ENCODE data around the gene JPT2. TPM values are rescaled to one million over a fixed set of nuclear protein-coding genes. Genes with fewer than 3 reads are reported as not detected.

JPT2 gene
- total RNA-seq, 2 donors from 2014 or later, result 11.6 to 14.4 TPM

DNA sequence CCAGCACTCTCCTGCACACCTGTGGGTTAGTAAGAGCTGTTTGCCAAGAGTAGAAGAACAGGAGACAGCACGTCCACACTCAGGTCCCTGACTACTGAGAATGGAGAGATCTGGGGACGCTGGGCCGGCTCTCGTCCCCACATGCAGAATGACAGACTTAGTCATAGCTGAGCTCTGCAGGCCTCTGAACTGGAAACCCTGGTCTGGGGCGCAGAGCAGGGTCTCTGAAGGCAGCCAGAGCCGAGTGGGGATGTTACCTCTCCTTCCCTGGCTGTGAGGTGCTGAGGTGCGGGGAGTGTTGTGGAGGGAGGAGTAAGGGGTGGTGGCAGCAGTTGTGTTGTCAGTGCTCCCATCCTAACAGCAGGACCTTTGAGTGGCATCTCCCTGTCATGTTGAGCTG is 7.2 kb upstream of the JPT2 start:
- ATAC-seq (no peak), DNase-seq (no peak)
- peaks cover 5% of the 10 kb centered on the region for H3K36me3 Mint-ChIP-seq (ENCODE audit: low read depth)
- H3K4me3 Mint-ChIP-seq, result no peak overlapping the region
- H3K27me3 Mint-ChIP-seq, result no peaks in the 10 kb centered on the region
- peaks cover 4% of the 10 kb centered on the region for H3K4me1 Mint-ChIP-seq
- H3K27ac Mint-ChIP-seq, result no peak overlapping the region
- H3K9me3 ChIP-seq (ENCODE audit: control insufficient read depth, low read length, poor library complexity, severe bottlenecking), result no peaks in the 10 kb centered on the region

DNA sequence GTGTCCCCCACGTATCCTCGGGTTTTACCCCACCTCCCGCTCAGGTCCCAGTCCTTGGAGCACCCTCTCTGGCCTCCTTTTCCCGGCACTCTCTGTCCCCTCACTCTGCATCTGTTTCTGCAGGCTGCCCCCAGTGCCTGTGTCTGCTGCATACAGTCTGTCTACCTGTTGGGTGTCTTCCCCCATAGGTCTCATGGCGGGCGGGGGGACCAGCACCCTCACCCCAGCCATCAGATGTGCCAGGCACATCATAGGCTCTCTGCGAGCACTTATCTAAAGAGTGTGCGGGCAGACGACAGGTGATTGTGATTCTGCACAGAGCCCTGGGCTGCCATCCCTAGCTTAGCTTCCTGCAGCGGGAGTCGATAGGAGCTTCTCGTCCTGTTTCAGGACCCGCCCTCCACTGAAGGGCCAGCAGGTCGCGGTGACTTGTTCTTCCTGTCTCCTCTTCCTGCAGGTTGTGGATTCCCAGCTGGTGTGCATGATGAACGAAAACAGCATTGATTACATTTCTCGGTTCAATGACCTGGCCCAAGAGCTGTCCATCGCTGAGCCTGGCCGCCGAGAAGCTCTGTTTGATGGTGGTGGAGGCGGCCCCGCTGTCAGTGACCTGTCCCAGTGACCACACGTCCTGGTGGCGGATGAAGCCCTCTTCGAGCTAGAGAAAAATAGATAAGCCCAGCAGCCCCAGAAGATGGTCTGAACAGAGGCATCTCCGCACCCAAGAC is 4.5 kb upstream of the JPT2 start:
- H3K4me1 Mint-ChIP-seq, result peaks cover 15% of the 10 kb centered on the region
- H3K27me3 Mint-ChIP-seq, result no peaks in the 10 kb centered on the region
- peaks cover 5% of the 10 kb centered on the region for H3K36me3 Mint-ChIP-seq (ENCODE audit: low read depth)

GRCh38 chr16:1674306-1674705 is 3.8 kb upstream of the JPT2 start:
- no peaks in the 10 kb centered on the region for H3K27me3 Mint-ChIP-seq
- H3K4me3 Mint-ChIP-seq, result peak overlapping the region; percentile 31
- no peaks in the 10 kb centered on the region for H3K9me3 ChIP-seq (ENCODE audit: control insufficient read depth, low read length, poor library complexity, severe bottlenecking)
- no peak for DNase-seq
- peaks cover 20% of the 10 kb centered on the region for H3K4me1 Mint-ChIP-seq
- H3K36me3 Mint-ChIP-seq (ENCODE audit: low read depth), result peaks cover 5% of the 10 kb centered on the region
- no peak for ATAC-seq
- no peak overlapping the region for H3K27ac Mint-ChIP-seq

More for the DNA sequence above, 4.5 kb upstream of the JPT2 start:
- DNase-seq (no peak), ATAC-seq (no peak)
- peak overlapping the region; percentile 19 for H3K27ac Mint-ChIP-seq
- no peaks in the 10 kb centered on the region for H3K9me3 ChIP-seq (ENCODE audit: control insufficient read depth, low read length, poor library complexity, severe bottlenecking)
- H3K4me3 Mint-ChIP-seq, result no peak overlapping the region

DNA sequence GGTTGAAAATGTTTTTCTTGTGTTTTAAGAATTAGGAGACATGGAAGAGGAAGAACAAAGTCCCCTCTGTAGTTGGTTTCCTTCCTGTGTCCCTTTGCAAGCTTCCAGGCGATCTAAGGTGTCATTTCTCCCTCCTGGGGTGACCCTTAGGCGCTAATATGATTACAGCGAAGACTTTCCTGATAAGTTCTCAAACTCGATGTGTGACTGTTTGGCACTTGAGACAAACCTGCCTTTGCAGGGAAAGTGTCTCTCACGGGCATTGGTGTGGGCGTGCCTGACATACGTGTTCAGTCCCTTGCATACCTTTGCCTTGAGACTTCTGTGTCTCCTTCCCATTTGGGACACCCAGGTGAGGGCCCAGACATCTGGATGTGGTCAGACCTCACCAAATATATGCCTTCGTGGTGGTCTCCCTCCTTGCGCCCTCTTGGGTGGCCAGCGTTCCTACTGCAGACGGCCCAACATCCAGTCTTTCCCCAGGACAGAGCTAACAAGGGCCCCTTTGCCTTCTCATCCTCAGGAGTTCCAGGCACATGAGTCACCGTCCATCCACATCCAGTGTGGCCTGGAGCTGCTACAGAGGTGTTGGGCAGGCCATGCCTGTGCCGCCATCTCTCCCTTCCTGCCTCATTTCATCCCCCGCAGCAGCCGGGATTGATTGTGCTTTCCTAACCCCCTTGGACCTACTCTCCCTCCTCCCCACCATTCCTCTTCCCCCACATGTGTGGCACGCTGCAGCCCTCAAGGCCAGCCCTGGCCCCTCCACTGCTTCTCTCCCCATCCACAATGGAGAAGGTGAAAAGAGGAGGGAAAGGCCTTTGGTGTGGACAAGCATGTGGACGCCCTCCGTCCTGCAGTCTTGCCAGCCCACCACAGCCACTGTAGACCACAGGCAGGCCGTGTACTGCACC is 3.1 kb upstream of the JPT2 start:
- DNase-seq (no peak), ATAC-seq (no peak)
- H3K9me3 ChIP-seq (ENCODE audit: control insufficient read depth, low read length, poor library complexity, severe bottlenecking), result no peaks in the 10 kb centered on the region
- Mint-ChIP-seq H3K36me3 (ENCODE audit: low read depth) (peaks cover 5% of the 10 kb centered on the region), H3K27ac (no peak overlapping the region), H3K27me3 (no peaks in the 10 kb centered on the region), H3K4me1 (peaks cover 20% of the 10 kb centered on the region), H3K4me3 (peak overlapping the region; percentile 31)

DNA sequence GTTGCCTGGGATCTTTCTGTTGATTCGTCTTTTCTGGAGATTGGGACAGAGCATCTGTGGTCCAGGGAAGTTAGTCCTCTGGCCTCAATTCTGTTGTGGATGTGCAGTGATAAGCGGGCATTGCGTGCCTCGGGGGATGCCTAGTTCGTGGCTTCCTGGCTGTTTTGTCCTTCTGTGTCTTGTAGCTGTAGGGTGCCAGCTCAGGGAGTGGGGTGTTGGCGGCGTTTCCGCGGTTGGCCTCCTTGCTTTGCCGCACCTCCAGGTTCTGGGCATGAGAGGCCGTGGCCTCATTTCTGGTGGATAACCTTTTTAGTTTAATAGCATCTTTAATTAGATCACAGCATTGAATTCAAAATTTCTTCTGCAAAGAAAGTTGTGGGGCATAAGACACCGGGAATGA is 1.4 kb upstream of the JPT2 start:
- peaks cover 24% of the 10 kb centered on the region for H3K4me1 Mint-ChIP-seq
- no peak overlapping the region for H3K4me3 Mint-ChIP-seq
- DNase-seq, result no peak
- peak overlapping the region; percentile 77 for H3K27ac Mint-ChIP-seq
- ATAC-seq, result no peak
- no peaks in the 10 kb centered on the region for H3K9me3 ChIP-seq (ENCODE audit: control insufficient read depth, low read length, poor library complexity, severe bottlenecking)
- H3K36me3 Mint-ChIP-seq (ENCODE audit: low read depth), result peaks cover 5% of the 10 kb centered on the region
- no peaks in the 10 kb centered on the region for H3K27me3 Mint-ChIP-seq

- no peaks in the 10 kb centered on the region for H3K9me3 ChIP-seq (ENCODE audit: control insufficient read depth, low read length, poor library complexity, severe bottlenecking)
- no peak for ATAC-seq
- Mint-ChIP-seq H3K27me3 (no peaks in the 10 kb centered on the region), H3K4me1 (peaks cover 24% of the 10 kb centered on the region), H3K27ac (peak overlapping the region; percentile 77), H3K36me3 (ENCODE audit: low read depth) (peaks cover 5% of the 10 kb centered on the region), H3K4me3 (peak overlapping the region; percentile 70)
- no peak for DNase-seq
Observed at GRCh38 chr16:1677339-1677738, 740 bp upstream of the JPT2 start.

DNA sequence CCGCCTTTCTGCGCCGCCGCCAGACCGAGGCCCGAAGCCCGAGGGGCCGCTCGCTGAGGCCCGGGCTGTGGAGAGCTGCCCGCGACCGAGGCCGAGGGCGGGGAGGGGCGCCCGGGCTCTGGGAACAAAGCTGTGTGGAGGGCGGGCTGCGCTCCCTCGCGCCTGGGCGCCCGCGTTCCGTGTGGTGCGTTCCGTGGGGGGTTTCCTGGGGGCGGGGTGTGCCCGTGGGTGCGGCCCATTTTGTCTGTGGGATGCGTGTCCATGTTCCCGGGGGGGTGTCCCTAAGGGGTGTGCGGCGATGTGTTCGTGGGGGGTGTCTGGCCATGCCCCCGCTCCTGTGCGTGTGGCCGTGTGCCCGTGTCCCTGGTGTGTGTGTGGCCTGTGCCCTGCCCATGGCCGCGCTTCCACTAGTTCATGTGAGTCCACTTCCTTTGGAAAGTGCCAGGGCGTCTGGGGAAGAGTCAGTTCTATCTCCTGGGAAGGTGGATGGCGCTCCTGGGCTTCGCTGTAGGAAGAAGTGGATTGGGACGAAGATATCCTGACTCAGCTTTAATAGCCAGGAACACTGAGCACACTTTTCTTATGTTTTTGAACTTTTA is 520 bp downstream of the JPT2 start:
- no peaks in the 10 kb centered on the region for H3K27me3 Mint-ChIP-seq
- peak; percentile 40 for ATAC-seq
- no peaks in the 10 kb centered on the region for H3K36me3 Mint-ChIP-seq (ENCODE audit: low read depth)
- H3K9me3 ChIP-seq (ENCODE audit: control insufficient read depth, low read length, poor library complexity, severe bottlenecking), result no peaks in the 10 kb centered on the region
- peak overlapping the region; percentile 92 for H3K4me3 Mint-ChIP-seq
- peaks cover 21% of the 10 kb centered on the region for H3K4me1 Mint-ChIP-seq
- peak; percentile 31 to 45 (median 42) for DNase-seq
- peak overlapping the region; percentile 87 for H3K27ac Mint-ChIP-seq

- ATAC-seq (no peak), DNase-seq (no peak)
- peak overlapping the region; percentile 87 for H3K27ac Mint-ChIP-seq
- H3K9me3 ChIP-seq (ENCODE audit: control insufficient read depth, low read length, poor library complexity, severe bottlenecking), result no peaks in the 10 kb centered on the region
- H3K4me3 Mint-ChIP-seq, result no peak overlapping the region
- H3K27me3 Mint-ChIP-seq, result no peaks in the 10 kb centered on the region
- H3K36me3 Mint-ChIP-seq (ENCODE audit: low read depth), result no peaks in the 10 kb centered on the region
- peaks cover 20% of the 10 kb centered on the region for H3K4me1 Mint-ChIP-seq
Observed at GRCh38 chr16:1680361-1680760, 2.3 kb downstream of the JPT2 start.

DNA sequence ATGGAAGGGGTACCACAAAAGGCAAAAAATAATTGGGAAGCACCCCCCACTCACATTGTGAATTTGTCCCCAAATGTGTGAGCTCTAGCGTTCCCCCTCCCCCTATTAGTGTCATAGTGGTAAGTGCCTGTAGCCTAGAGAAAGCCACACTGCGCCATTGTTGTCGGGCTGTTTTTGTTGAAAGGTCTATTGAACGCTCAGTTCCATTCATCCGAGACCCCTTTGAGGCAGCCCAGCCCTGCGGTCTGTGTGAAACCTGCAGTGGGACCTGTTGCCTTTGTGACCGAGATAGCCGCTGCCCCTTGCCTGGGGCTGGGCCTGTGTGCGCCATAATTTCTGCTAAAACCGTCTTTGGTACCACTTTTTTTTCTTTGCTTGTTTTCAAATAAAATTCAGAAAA is 3.0 kb downstream of the JPT2 start:
- no peaks in the 10 kb centered on the region for H3K36me3 Mint-ChIP-seq (ENCODE audit: low read depth)
- peak overlapping the region; percentile 56 for H3K27ac Mint-ChIP-seq
- no peaks in the 10 kb centered on the region for H3K9me3 ChIP-seq (ENCODE audit: control insufficient read depth, low read length, poor library complexity, severe bottlenecking)
- ATAC-seq, result no peak
- no peak overlapping the region for H3K4me3 Mint-ChIP-seq
- no peaks in the 10 kb centered on the region for H3K27me3 Mint-ChIP-seq
- H3K4me1 Mint-ChIP-seq, result peaks cover 20% of the 10 kb centered on the region
- DNase-seq, result no peak

DNA sequence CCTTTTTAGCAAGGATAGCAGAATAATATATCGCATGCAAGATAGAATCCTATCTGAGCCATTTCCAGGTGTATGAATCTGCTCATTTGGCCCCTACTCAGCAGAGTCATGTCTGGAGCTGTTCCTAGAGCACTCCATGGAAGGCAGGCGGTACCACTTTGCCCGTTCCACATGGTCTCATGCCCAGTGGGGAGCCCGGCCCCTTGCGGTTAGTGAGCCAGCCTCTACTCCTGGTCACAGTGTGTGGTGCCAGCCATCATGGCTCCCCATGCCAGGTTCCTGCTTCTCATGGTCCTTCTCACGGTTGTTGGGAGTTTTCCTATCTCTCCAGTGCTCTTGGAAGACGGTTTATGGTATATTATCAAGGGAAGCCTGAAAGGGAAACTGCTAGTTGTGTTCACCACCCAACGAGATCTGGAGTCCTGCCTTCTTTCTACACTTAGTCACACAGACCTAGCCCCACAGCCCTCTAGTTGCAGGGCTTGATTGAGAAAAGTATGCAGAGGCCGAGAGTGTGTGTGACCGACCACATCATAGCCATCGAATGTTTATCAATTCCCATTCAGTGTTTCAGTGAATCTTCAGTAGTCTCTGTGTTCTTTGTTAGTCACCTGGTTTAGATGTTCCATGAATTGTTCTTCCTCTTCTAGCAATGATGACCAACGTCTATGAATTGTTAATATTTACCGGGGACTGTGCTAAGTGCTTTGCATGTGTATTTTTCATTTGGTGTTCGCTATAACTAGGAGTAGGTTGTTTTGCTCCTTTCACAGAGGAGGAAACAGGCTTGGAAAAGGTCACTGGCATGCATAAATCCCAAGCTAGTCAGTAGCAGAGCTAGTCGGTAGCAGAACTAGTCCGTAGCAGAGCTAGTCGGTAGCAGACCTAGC is 9.6 kb downstream of the JPT2 start:
- Mint-ChIP-seq H3K4me3 (no peak overlapping the region), H3K27me3 (no peaks in the 10 kb centered on the region), H3K4me1 (peaks cover 4% of the 10 kb centered on the region), H3K27ac (no peak overlapping the region), H3K36me3 (ENCODE audit: low read depth) (no peaks in the 10 kb centered on the region)
- no peak for DNase-seq
- no peaks in the 10 kb centered on the region for H3K9me3 ChIP-seq (ENCODE audit: control insufficient read depth, low read length, poor library complexity, severe bottlenecking)
- no peak for ATAC-seq

DNA sequence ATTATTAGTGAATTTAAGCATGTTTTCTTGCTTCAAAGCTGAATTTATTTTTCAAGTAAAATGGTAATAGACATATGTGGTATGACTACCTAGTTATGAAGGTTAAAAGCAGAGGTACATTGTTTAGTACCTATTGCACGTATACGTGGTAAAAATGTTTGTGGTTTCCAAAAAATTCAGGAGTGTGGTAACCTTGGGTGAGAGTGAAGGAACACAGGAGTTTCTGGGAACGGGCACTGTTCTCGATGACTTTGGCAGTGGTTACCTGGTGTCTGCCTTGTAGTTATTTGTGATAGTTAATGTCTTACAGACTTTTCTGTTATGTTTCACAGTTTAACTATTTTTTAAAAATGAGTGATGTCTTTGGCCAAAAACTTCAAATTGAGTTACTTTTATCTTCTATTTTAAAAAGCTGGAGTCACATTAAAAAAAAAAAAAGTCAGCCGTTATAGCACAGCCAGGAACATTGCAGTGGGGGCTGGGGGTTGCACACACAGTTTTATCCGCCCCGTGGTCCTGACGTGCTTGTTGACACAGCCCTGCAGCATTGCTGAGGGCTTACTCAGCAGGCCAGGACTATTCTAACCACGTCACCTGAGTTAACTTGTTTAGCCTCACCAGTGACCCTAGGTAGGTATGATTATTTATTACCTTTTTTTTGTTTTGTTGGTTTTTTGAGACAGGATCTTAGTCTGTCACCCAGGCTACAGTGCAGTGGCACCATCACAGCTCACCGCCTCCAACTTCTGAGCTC is 10.9 kb downstream of the JPT2 start:
- H3K4me1 Mint-ChIP-seq, result peaks cover 4% of the 10 kb centered on the region
- H3K36me3 Mint-ChIP-seq (ENCODE audit: low read depth), result no peaks in the 10 kb centered on the region
- no peaks in the 10 kb centered on the region for H3K9me3 ChIP-seq (ENCODE audit: control insufficient read depth, low read length, poor library complexity, severe bottlenecking)
- H3K27me3 Mint-ChIP-seq, result no peaks in the 10 kb centered on the region
- ATAC-seq (no peak), DNase-seq (no peak)
- no peak overlapping the region for H3K27ac Mint-ChIP-seq
- no peak overlapping the region for H3K4me3 Mint-ChIP-seq

DNA sequence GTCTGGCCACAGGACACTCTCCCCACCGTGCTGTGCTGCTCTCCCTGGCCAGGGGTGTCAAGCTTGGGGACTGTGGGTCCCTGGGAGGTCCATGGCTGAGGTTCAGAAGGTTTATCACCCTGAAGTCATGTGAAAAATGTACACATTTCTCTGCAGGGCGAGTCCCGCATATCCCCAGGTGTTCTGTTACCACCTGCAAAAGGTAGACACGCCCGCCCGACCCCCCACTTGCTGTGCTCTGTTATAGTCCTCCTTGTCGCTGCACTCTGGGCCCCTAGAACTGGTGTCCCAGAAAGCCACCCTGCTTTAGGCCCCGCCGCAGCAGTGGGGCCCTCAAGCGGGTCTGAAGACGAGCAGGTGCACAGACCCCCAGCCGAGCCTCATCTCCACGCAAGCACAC is 11.8 kb downstream of the JPT2 start:
- ATAC-seq, result no peak
- peak overlapping the region; percentile 3 for H3K27ac Mint-ChIP-seq
- no peak overlapping the region for H3K4me3 Mint-ChIP-seq
- H3K4me1 Mint-ChIP-seq, result peaks cover 4% of the 10 kb centered on the region
- no peaks in the 10 kb centered on the region for H3K27me3 Mint-ChIP-seq
- no peaks in the 10 kb centered on the region for H3K36me3 Mint-ChIP-seq (ENCODE audit: low read depth)
- no peak for DNase-seq
- H3K9me3 ChIP-seq (ENCODE audit: control insufficient read depth, low read length, poor library complexity, severe bottlenecking), result no peaks in the 10 kb centered on the region
